ENCODE data around the gene STXBP4.

- TF ChIP-seq, protein P1, sequence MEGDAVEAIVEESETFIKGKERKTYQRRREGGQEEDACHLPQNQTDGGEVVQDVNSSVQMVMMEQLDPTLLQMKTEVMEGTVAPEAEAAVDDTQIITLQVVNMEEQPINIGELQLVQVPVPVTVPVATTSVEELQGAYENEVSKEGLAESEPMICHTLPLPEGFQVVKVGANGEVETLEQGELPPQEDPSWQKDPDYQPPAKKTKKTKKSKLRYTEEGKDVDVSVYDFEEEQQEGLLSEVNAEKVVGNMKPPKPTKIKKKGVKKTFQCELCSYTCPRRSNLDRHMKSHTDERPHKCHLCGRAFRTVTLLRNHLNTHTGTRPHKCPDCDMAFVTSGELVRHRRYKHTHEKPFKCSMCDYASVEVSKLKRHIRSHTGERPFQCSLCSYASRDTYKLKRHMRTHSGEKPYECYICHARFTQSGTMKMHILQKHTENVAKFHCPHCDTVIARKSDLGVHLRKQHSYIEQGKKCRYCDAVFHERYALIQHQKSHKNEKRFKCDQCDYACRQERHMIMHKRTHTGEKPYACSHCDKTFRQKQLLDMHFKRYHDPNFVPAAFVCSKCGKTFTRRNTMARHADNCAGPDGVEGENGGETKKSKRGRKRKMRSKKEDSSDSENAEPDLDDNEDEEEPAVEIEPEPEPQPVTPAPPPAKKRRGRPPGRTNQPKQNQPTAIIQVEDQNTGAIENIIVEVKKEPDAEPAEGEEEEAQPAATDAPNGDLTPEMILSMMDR (conservative IDR thresholded peaks at IDR 0.05; ENCODE audit: low read length): no peak
- TF ChIP-seq EZH2phosphoT487 (IDR thresholded peaks at IDR 0.05; ENCODE audit: borderline replicate concordance, low read depth, low read length): no peak
Observed at GRCh38 chr17:55133583-55133982, 165.0 kb downstream of the STXBP4 start.

Measured in OCI-LY7 (cell line).